Testis (tissue), 2 donors: ENCODE data around the gene SPACA7.

ENCODE experiments used
- CTCF ChIP-seq, 3 experiments: fragments of 450-650 bp in 2 of 3; fragments of 200-600 bp in 1 of 3; sonication (generic) in 1 of 3; IDR thresholded peaks; one replicate each; pipeline ENCODE4 v1.5.1; 2016 to 2019; ENCODE audit warnings: antibody characterized with exemption in 3 of 3, mild to moderate bottlenecking in 2 of 3, moderate library complexity in 1 of 3
- POLR2A ChIP-seq: fragments of 450-650 bp; IDR thresholded peaks from one replicate; pipeline ENCODE4 v1.6.1; 2017; ENCODE audit warnings: antibody characterized with exemption, mild to moderate bottlenecking, moderate library complexity

- no peak for TF ChIP-seq CTCF (IDR thresholded peaks at IDR 0.05)
- TF ChIP-seq POLR2A: no peak
Measured at GRCh38 chr13:112374271-112374670, 1.9 kb upstream of the SPACA7 start.
